ENCODE measurements around the gene FAM107B. TPM values are rescaled to one million over a fixed set of nuclear protein-coding genes. Genes with fewer than 3 reads are reported as not detected.

FAM107B gene
- total RNA-seq, 1 experiment from 2014 or later = 61.6 TPM

- Histone ChIP-seq H3K27me3 (replicated peaks; ENCODE audit: insufficient read depth, low read depth, low read length, poor library complexity) (no peaks in the 10 kb centered on the region), H3K27ac (ENCODE audit: low read depth, low read length, poor library complexity, severe bottlenecking) (no peak overlapping the region), H3K4me3 (ENCODE audit: low read depth, low read length, poor library complexity, severe bottlenecking) (no peak overlapping the region), H3K9me3 (ENCODE audit: low read depth, low read length, poor library complexity, severe bottlenecking) (no peaks in the 10 kb centered on the region), H3K36me3 (ENCODE audit: insufficient read depth, low read length, poor library complexity, severe bottlenecking) (no peaks in the 10 kb centered on the region), H3K4me1 (ENCODE audit: insufficient read depth, low read length, poor library complexity, severe bottlenecking) (no peaks in the 10 kb centered on the region)
- intact Hi-C loops (cut with micrococcal nuclease; ENCODE audit: unreplicated experiment) = no loop called here
- no TSS peak for BruUV-seq (replicated peaks)
- no peak for DNase-seq (ENCODE audit: low spot score)
- TF ChIP-seq EZH2 (IDR thresholded peaks at IDR 0.05; ENCODE audit: borderline replicate concordance, low read depth, low read length, poor library complexity, severe bottlenecking) (no peak), CTCF (conservative IDR thresholded peaks at IDR 0.05; ENCODE audit: low read depth, low read length) (no peak)
- CTCF ChIA-PET = interaction anchor here (0.7 kb wide), 1 partner anchor 518 kb away, joined by 6 read pairs; no protein-coding TSS in a partner anchor
- POLR2A ChIA-PET (ENCODE audit: low non-redundant PET) = no interaction called here
Measured at GRCh38 chr10:14784459-14785055, 9.9 kb upstream of the FAM107B start.

GRCh38 chr10:14782691-14783363, 8.1 kb upstream of the FAM107B start:
- intact Hi-C loops (cut with micrococcal nuclease; ENCODE audit: unreplicated experiment) = no loop called here
- ChIA-PET CTCF (interaction anchor here (0.6 kb wide), 1 partner anchor 40 kb away, joined by 3 read pairs; no protein-coding TSS in a partner anchor), POLR2A (ENCODE audit: low non-redundant PET) (no interaction called here)
- H3K27ac ChIP-seq (ENCODE audit: low read depth, low read length, poor library complexity, severe bottlenecking) = no peak overlapping the region
- no peaks in the 10 kb centered on the region for H3K9me3 ChIP-seq (ENCODE audit: low read depth, low read length, poor library complexity, severe bottlenecking)
- no peaks in the 10 kb centered on the region for H3K27me3 ChIP-seq (replicated peaks; ENCODE audit: insufficient read depth, low read depth, low read length, poor library complexity)
- H3K36me3 ChIP-seq (ENCODE audit: insufficient read depth, low read length, poor library complexity, severe bottlenecking) = no peaks in the 10 kb centered on the region
- TF ChIP-seq EZH2 (IDR thresholded peaks at IDR 0.05; ENCODE audit: borderline replicate concordance, low read depth, low read length, poor library complexity, severe bottlenecking) (no peak), CTCF (conservative IDR thresholded peaks at IDR 0.05; ENCODE audit: low read depth, low read length) (no peak)
- H3K4me3 ChIP-seq (ENCODE audit: low read depth, low read length, poor library complexity, severe bottlenecking) = no peak overlapping the region
- BruUV-seq (replicated peaks) = no TSS peak
- DNase-seq (ENCODE audit: low spot score) = no peak
- H3K4me1 ChIP-seq (ENCODE audit: insufficient read depth, low read length, poor library complexity, severe bottlenecking) = no peaks in the 10 kb centered on the region

- H3K9me3 ChIP-seq (ENCODE audit: low read depth, low read length, poor library complexity, severe bottlenecking) = no peaks in the 10 kb centered on the region
- no peaks in the 10 kb centered on the region for H3K36me3 ChIP-seq (ENCODE audit: insufficient read depth, low read length, poor library complexity, severe bottlenecking)
- H3K27ac ChIP-seq (ENCODE audit: low read depth, low read length, poor library complexity, severe bottlenecking) = no peak overlapping the region
- no peaks in the 10 kb centered on the region for H3K27me3 ChIP-seq (replicated peaks; ENCODE audit: insufficient read depth, low read depth, low read length, poor library complexity)
- no peak for DNase-seq (ENCODE audit: low spot score)
- TF ChIP-seq EZH2 (IDR thresholded peaks at IDR 0.05; ENCODE audit: borderline replicate concordance, low read depth, low read length, poor library complexity, severe bottlenecking) (no peak), CTCF (conservative IDR thresholded peaks at IDR 0.05; ENCODE audit: low read depth, low read length) (no peak)
- CTCF ChIA-PET = interaction anchor here (0.6 kb wide), 1 partner anchor 41 kb away, joined by 3 read pairs; no protein-coding TSS in a partner anchor
- no TSS peak for BruUV-seq (replicated peaks)
- POLR2A ChIA-PET (ENCODE audit: low non-redundant PET) = no interaction called here
- intact Hi-C loops (cut with micrococcal nuclease; ENCODE audit: unreplicated experiment) = no loop called here
- no peak overlapping the region for H3K4me3 ChIP-seq (ENCODE audit: low read depth, low read length, poor library complexity, severe bottlenecking)
- no peaks in the 10 kb centered on the region for H3K4me1 ChIP-seq (ENCODE audit: insufficient read depth, low read length, poor library complexity, severe bottlenecking)
Measured at GRCh38 chr10:14781763-14782162, 7.1 kb upstream of the FAM107B start.
